BE2C (cell line): ENCODE data around the gene CXXC1.
"Not testable (repeated sequence)": the region's sequence is repeated elsewhere in the genome, so short reads cannot be mapped to it uniquely, and the experiment has no call there.

ENCODE experiments used
- DNase-seq: peaks from one replicate; pipeline ENCODE4 v3.0.0-alpha.2; 2020
- H3K27me3 ChIP-seq: fragments of 250-450 bp; sonication (Bioruptor Pico); 2 replicates; pipeline ENCODE4 v1.5.1; 2020; ENCODE audit warnings: mild to moderate bottlenecking
- H3K36me3 ChIP-seq: fragments of 250-450 bp; sonication (Bioruptor Pico); 2 replicates; pipeline ENCODE4 v1.5.1; 2020; ENCODE audit warnings: mild to moderate bottlenecking
- H3K4me1 ChIP-seq: fragments of 250-450 bp; sonication (Bioruptor Pico); 2 replicates; pipeline ENCODE4 v1.5.1; 2020
- H3K4me3 ChIP-seq: 2 replicates; pipeline ENCODE4 v1.5.1; 2011; ENCODE audit warnings: low read depth, low read length
- H3K9me3 ChIP-seq: fragments of 250-450 bp; sonication (Bioruptor Pico); 2 replicates; pipeline ENCODE4 v1.5.1; 2020
- CTCF ChIP-seq: IDR thresholded peaks from 2 replicates; pipeline ENCODE4 v1.5.1; 2012; ENCODE audit warnings: mild to moderate bottlenecking, low read depth, low read length

CXXC1 gene

GRCh38 chr18:50299626-50300388 is 12.3 kb upstream of the CXXC1 start:
- peaks cover 3% of the 10 kb centered on the region; the same call in 1 of the 2 replicates for H3K27me3 ChIP-seq
- no peaks in the 10 kb centered on the region for H3K4me1 ChIP-seq
- no peak overlapping the region for H3K4me3 ChIP-seq
- DNase-seq = no peak
- H3K9me3 ChIP-seq = no peaks in the 10 kb centered on the region
- TF ChIP-seq CTCF = no peak
- H3K36me3 ChIP-seq = no peaks in the 10 kb centered on the region

- no peaks in the 10 kb centered on the region for H3K9me3 ChIP-seq
- H3K27me3 ChIP-seq = peaks cover 3% of the 10 kb centered on the region; the same call in 1 of the 2 replicates
- TF ChIP-seq CTCF = no peak
- DNase-seq = no peak
- H3K36me3 ChIP-seq = no peaks in the 10 kb centered on the region
- no peak overlapping the region for H3K4me3 ChIP-seq
- H3K4me1 ChIP-seq = no peaks in the 10 kb centered on the region
Measured at GRCh38 chr18:50298443-50299284, 11.2 kb upstream of the CXXC1 start.

- Histone ChIP-seq H3K9me3 (no peaks in the 10 kb centered on the region), H3K36me3 (no peaks in the 10 kb centered on the region), H3K4me1 (no peaks in the 10 kb centered on the region), H3K27me3 (peaks cover 3% of the 10 kb centered on the region; the same call in 1 of the 2 replicates), H3K4me3 (peak overlapping the region; percentile 53)
- DNase-seq = peak; percentile 38
- TF ChIP-seq CTCF = no peak
Measured at GRCh38 chr18:50297621-50298442, 10.3 kb upstream of the CXXC1 start.

DNA sequence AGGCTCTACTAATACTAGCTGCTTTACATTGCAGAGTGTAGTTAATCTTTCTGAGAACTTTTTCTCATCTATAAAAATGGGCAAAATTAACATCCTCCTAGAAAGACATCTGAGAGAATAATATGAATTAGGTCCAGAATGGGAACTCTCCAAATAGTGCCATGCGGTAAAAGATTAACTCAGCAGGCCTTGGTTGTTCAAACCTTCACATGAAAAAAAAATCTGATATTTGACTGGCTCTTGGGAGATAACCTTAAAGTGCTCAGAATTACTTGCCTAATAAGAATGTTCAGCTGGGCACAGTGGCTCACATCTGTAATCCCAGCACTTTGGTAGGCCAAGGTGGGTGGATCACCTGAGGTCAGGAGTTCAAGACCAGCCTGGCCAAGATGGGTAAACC is 5.5 kb upstream of the CXXC1 start:
- no peak for TF ChIP-seq CTCF
- Histone ChIP-seq H3K4me3 (no peak overlapping the region), H3K9me3 (no peaks in the 10 kb centered on the region)

GRCh38 chr18:50289108-50289443 is 1.6 kb upstream of the CXXC1 start:
- no peaks in the 10 kb centered on the region; the same call in 1 of the 2 replicates for H3K36me3 ChIP-seq
- no peaks in the 10 kb centered on the region for H3K27me3 ChIP-seq
- no peaks in the 10 kb centered on the region for H3K4me1 ChIP-seq
- no peaks in the 10 kb centered on the region for H3K9me3 ChIP-seq
- DNase-seq = no peak
- no peak overlapping the region for H3K4me3 ChIP-seq
- TF ChIP-seq CTCF = no peak

More for the DNA sequence above, 5.5 kb upstream of the CXXC1 start:
- no peaks in the 10 kb centered on the region for H3K4me1 ChIP-seq
- H3K27me3 ChIP-seq = no peaks in the 10 kb centered on the region
- no peak for DNase-seq
- H3K36me3 ChIP-seq = no peaks in the 10 kb centered on the region

DNA sequence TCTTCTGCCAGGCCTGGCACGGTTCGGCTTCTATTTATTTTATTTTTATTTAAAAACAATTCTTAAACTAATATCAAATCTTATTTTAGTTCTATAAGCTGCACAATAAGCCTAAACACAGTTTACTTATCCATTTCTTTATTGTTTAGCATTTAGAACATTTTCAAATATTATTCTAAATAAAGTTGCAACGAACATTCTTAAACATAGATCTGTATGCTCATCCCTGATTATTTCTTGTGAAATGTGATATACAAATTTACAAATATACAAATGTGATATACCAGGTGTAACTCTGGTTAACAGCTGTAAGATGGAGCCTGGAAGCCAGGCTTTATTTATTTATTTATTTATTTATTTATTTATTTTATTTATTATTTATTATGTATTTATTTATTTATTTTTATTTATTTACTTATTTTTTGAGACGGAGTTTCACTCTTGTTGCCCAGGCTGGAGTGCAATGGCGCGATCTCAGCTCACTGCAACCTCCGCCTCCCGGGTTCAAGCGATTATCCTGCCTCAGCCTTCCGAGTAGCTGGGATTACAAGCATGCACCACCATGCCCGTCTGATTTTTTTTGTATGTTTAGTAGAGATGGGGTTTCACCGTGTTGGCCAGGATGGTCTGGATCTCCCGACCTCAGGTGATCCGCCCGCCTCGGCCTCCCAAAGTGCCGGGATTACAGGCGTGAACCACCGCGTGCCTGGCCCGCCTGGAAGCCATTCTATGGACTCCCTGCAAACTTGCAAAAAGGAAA is 1.0 kb upstream of the CXXC1 start:
- H3K27me3 ChIP-seq, DNase-seq, H3K4me1 ChIP-seq, H3K36me3 ChIP-seq, H3K9me3 ChIP-seq: not testable (repeated sequence)
- peak overlapping the region; percentile 80 for H3K4me3 ChIP-seq
